ENCODE results near the gene CLOCK. TPM values are rescaled to one million over a fixed set of nuclear protein-coding genes. Genes with fewer than 3 reads are reported as not detected.

Gene CLOCK
- total and polyA plus RNA-seq, 2 of the 8 experiments (the other 6 are each of a cell fraction or from before 2014, with no cell fraction given), result 7.7 to 24.2 TPM

- no peak for TF ChIP-seq SIN3A (conservative IDR thresholded peaks at IDR 0.05 in 1 of 2, IDR thresholded peaks at IDR 0.05 in 1 of 2; ENCODE audit: low read depth in 1 of 2, low read length in 2 of 2)
- TF ChIP-seq SUZ12 (IDR thresholded peaks at IDR 0.05; ENCODE audit: low read length), result no peak
- no peak for TF ChIP-seq HDAC6 (IDR thresholded peaks at IDR 0.05; ENCODE audit: low read depth, low read length)
- TF ChIP-seq RBBP5 (IDR thresholded peaks at IDR 0.05; ENCODE audit: borderline replicate concordance, low read depth, low read length), result no peak
- TF ChIP-seq NRF1 (IDR thresholded peaks at IDR 0.05; ENCODE audit: low read depth, low read length), result no peak
- TF ChIP-seq GTF2F1 (IDR thresholded peaks at IDR 0.05; ENCODE audit: borderline replicate concordance, low read depth, low read length), result no peak
- TF ChIP-seq JUN (IDR thresholded peaks at IDR 0.05; ENCODE audit: low read depth, low read length), result no peak
Measured at GRCh38 chr4:55393461-55394320, 153.0 kb downstream of the CLOCK start (continued).

Measured in H1 (cell line).